Panc1 (cell line): ENCODE data around the gene RFC5.

ENCODE experiments used
- POLR2AphosphoS5 ChIP-seq: IDR thresholded peaks from 2 replicates; pipeline ENCODE4 v1.6.1; 2012; ENCODE audit warnings: mild to moderate bottlenecking, low read depth, low read length, moderate library complexity
- SIN3A ChIP-seq: IDR thresholded peaks from 2 replicates; pipeline ENCODE4 v1.6.1; 2012; ENCODE audit warnings: low read depth, mild to moderate bottlenecking, low read length, moderate library complexity, borderline replicate concordance; ENCODE audit not compliant: insufficient read depth
- TF ChIP-seq, protein P1 (sequence below): fragments of 450-650 bp; IDR thresholded peaks from 2 replicates; pipeline ENCODE4 v1.5.1; 2017; ENCODE audit warnings: mild to moderate bottlenecking
- TF ChIP-seq, protein P2 (sequence below), 2 experiments: IDR thresholded peaks; 2 replicates each; pipeline ENCODE4 v1.6.1; 2011 to 2012; ENCODE audit warnings: low read depth in 2 of 2, control low read depth in 1 of 2, low read length in 1 of 2, mild to moderate bottlenecking in 1 of 2, moderate library complexity in 1 of 2; ENCODE audit not compliant: insufficient read depth in 1 of 2

DNA sequence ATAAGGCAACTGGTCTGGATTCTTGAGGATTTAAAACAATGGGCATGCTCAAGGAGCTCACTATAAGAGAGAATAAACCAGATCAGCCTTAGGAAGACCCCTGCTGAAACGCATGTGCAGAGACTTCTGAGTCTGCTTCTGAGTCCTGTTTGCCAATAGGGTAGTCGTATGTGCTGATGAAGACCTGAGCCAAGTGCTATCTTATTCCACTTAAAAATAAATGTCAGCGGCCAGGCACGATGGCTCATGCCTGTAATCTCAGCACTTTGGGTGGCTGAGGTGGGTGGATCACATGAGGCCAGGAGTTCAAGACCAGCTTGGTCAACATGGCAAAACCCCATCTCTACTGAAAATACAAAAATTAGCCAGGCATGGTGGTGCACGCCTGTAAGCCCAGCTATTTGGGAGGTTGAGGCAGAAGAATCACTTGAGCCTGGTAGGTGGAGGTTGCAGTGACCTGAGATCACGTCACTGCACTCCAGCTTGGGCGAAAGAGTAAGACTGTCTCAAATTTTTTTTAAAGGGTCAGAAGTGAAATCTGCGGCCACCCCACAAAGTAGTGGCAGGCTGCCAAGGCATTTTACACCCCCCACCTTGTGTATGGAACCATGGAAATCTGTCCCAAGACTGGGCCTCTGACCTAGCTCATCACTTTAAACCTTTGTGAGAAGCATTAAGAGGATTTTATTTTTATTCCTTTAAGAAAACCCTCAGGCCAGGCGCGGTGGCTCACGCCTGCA lies 20.3 kb downstream of the RFC5 start:
- TF ChIP-seq POLR2AphosphoS5 (no peak), SIN3A (no peak)
- TF ChIP-seq, protein P1, sequence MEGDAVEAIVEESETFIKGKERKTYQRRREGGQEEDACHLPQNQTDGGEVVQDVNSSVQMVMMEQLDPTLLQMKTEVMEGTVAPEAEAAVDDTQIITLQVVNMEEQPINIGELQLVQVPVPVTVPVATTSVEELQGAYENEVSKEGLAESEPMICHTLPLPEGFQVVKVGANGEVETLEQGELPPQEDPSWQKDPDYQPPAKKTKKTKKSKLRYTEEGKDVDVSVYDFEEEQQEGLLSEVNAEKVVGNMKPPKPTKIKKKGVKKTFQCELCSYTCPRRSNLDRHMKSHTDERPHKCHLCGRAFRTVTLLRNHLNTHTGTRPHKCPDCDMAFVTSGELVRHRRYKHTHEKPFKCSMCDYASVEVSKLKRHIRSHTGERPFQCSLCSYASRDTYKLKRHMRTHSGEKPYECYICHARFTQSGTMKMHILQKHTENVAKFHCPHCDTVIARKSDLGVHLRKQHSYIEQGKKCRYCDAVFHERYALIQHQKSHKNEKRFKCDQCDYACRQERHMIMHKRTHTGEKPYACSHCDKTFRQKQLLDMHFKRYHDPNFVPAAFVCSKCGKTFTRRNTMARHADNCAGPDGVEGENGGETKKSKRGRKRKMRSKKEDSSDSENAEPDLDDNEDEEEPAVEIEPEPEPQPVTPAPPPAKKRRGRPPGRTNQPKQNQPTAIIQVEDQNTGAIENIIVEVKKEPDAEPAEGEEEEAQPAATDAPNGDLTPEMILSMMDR: no peak
- TF ChIP-seq, protein P2, sequence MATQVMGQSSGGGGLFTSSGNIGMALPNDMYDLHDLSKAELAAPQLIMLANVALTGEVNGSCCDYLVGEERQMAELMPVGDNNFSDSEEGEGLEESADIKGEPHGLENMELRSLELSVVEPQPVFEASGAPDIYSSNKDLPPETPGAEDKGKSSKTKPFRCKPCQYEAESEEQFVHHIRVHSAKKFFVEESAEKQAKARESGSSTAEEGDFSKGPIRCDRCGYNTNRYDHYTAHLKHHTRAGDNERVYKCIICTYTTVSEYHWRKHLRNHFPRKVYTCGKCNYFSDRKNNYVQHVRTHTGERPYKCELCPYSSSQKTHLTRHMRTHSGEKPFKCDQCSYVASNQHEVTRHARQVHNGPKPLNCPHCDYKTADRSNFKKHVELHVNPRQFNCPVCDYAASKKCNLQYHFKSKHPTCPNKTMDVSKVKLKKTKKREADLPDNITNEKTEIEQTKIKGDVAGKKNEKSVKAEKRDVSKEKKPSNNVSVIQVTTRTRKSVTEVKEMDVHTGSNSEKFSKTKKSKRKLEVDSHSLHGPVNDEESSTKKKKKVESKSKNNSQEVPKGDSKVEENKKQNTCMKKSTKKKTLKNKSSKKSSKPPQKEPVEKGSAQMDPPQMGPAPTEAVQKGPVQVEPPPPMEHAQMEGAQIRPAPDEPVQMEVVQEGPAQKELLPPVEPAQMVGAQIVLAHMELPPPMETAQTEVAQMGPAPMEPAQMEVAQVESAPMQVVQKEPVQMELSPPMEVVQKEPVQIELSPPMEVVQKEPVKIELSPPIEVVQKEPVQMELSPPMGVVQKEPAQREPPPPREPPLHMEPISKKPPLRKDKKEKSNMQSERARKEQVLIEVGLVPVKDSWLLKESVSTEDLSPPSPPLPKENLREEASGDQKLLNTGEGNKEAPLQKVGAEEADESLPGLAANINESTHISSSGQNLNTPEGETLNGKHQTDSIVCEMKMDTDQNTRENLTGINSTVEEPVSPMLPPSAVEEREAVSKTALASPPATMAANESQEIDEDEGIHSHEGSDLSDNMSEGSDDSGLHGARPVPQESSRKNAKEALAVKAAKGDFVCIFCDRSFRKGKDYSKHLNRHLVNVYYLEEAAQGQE (IDR thresholded peaks at IDR 0.05; ENCODE audit: insufficient read depth in 1 of 2, low read depth in 2 of 2, low read length in 1 of 2): no peak
